ENCODE results near the gene TYK2.
"Not testable (repeated sequence)": the region's sequence is repeated elsewhere in the genome, so short reads cannot be mapped to it uniquely, and the experiment has no call there.

The TYK2 gene

GRCh38 chr19:10419200-10419645 is 38.9 kb upstream of the TYK2 start:
- peaks cover 37% of the 10 kb centered on the region for H3K27me3 ChIP-seq (ENCODE audit: control insufficient read depth, insufficient read depth, low read length)
- peak overlapping the region; percentile 56; the same call in 1 of the 2 replicates for H3K4me3 ChIP-seq (ENCODE audit: low read length)
- no peak overlapping the region for H3K27ac ChIP-seq (ENCODE audit: low read length)
- H3K4me1 ChIP-seq (ENCODE audit: control insufficient read depth, insufficient read depth, low read length), result peaks cover 11% of the 10 kb centered on the region
- no peaks in the 10 kb centered on the region for H3K36me3 ChIP-seq (ENCODE audit: control insufficient read depth, insufficient read depth, low read length)
- no peak for DNase-seq (ENCODE audit: low read depth, low spot score)
- H3K9me3 ChIP-seq (ENCODE audit: control insufficient read depth, insufficient read depth, low read length), result no peaks in the 10 kb centered on the region
- WGBS (ENCODE audit: insufficient coverage, insufficient read length), result no CpG with 5 or more reads among the region's 40 CpGs

GRCh38 chr19:10418485-10419199 is 38.3 kb upstream of the TYK2 start:
- Histone ChIP-seq H3K4me3 (ENCODE audit: low read length) (peak overlapping the region; percentile 56; the same call in 1 of the 2 replicates), H3K27ac (ENCODE audit: low read length) (no peak overlapping the region), H3K9me3 (ENCODE audit: control insufficient read depth, insufficient read depth, low read length) (no peaks in the 10 kb centered on the region), H3K27me3 (ENCODE audit: control insufficient read depth, insufficient read depth, low read length) (peaks cover 33% of the 10 kb centered on the region), H3K36me3 (ENCODE audit: control insufficient read depth, insufficient read depth, low read length) (no peaks in the 10 kb centered on the region), H3K4me1 (ENCODE audit: control insufficient read depth, insufficient read depth, low read length) (peaks cover 11% of the 10 kb centered on the region)
- no peak for DNase-seq (ENCODE audit: low read depth, low spot score)
- no CpG with 5 or more reads among the region's 32 CpGs for WGBS (ENCODE audit: insufficient coverage, insufficient read length)

GRCh38 chr19:10418235-10418484 is 37.8 kb upstream of the TYK2 start:
- WGBS (ENCODE audit: insufficient coverage, insufficient read length), result no CpG with 5 or more reads among the region's 3 CpGs
- Histone ChIP-seq H3K4me3 (ENCODE audit: low read length) (no peak overlapping the region), H3K9me3 (ENCODE audit: control insufficient read depth, insufficient read depth, low read length) (no peaks in the 10 kb centered on the region), H3K27ac (ENCODE audit: low read length) (no peak overlapping the region), H3K27me3 (ENCODE audit: control insufficient read depth, insufficient read depth, low read length) (peaks cover 29% of the 10 kb centered on the region), H3K4me1 (ENCODE audit: control insufficient read depth, insufficient read depth, low read length) (peaks cover 11% of the 10 kb centered on the region), H3K36me3 (ENCODE audit: control insufficient read depth, insufficient read depth, low read length) (no peaks in the 10 kb centered on the region)
- no peak for DNase-seq (ENCODE audit: low read depth, low spot score)

- H3K27ac ChIP-seq (ENCODE audit: low read length), result no peak overlapping the region
- peaks cover 11% of the 10 kb centered on the region for H3K4me1 ChIP-seq (ENCODE audit: control insufficient read depth, insufficient read depth, low read length)
- no peaks in the 10 kb centered on the region for H3K36me3 ChIP-seq (ENCODE audit: control insufficient read depth, insufficient read depth, low read length)
- H3K4me3 ChIP-seq (ENCODE audit: low read length), result no peak overlapping the region; the same call in 1 of the 2 replicates
- WGBS (ENCODE audit: insufficient coverage, insufficient read length), result no CpG with 5 or more reads among the region's 30 CpGs
- H3K27me3 ChIP-seq (ENCODE audit: control insufficient read depth, insufficient read depth, low read length), result peaks cover 26% of the 10 kb centered on the region
- H3K9me3 ChIP-seq (ENCODE audit: control insufficient read depth, insufficient read depth, low read length), result no peaks in the 10 kb centered on the region
- DNase-seq (ENCODE audit: low read depth, low spot score), result no peak
These were observed 37.3 kb upstream of the TYK2 start for GRCh38 chr19:10417541-10418234.

- Histone ChIP-seq H3K9me3 (ENCODE audit: control insufficient read depth, insufficient read depth, low read length) (no peaks in the 10 kb centered on the region), H3K4me1 (ENCODE audit: control insufficient read depth, insufficient read depth, low read length) (peaks cover 11% of the 10 kb centered on the region), H3K36me3 (ENCODE audit: control insufficient read depth, insufficient read depth, low read length) (no peaks in the 10 kb centered on the region), H3K27ac (ENCODE audit: low read length) (no peak overlapping the region), H3K4me3 (ENCODE audit: low read length) (peak overlapping the region; percentile 33; the same call in 1 of the 2 replicates), H3K27me3 (ENCODE audit: control insufficient read depth, insufficient read depth, low read length) (peaks cover 18% of the 10 kb centered on the region)
- no CpG with 5 or more reads among the region's 67 CpGs for WGBS (ENCODE audit: insufficient coverage, insufficient read length)
- no peak for DNase-seq (ENCODE audit: low read depth, low spot score)
These were observed 36.2 kb upstream of the TYK2 start for GRCh38 chr19:10416380-10417257.

GRCh38 chr19:10416083-10416379 is 35.7 kb upstream of the TYK2 start:
- no peak overlapping the region for H3K27ac ChIP-seq (ENCODE audit: low read length)
- no peak for DNase-seq (ENCODE audit: low read depth, low spot score)
- peaks cover 12% of the 10 kb centered on the region; the same call in 1 of the 2 replicates for H3K27me3 ChIP-seq (ENCODE audit: control insufficient read depth, insufficient read depth, low read length)
- H3K4me1 ChIP-seq (ENCODE audit: control insufficient read depth, insufficient read depth, low read length), result peaks cover 11% of the 10 kb centered on the region
- H3K4me3 ChIP-seq (ENCODE audit: low read length), result peak overlapping the region; percentile 33; the same call in 1 of the 2 replicates
- H3K36me3 ChIP-seq (ENCODE audit: control insufficient read depth, insufficient read depth, low read length), result no peaks in the 10 kb centered on the region
- no peaks in the 10 kb centered on the region for H3K9me3 ChIP-seq (ENCODE audit: control insufficient read depth, insufficient read depth, low read length)
- no CpG with 5 or more reads among the region's 9 CpGs for WGBS (ENCODE audit: insufficient coverage, insufficient read length)

GRCh38 chr19:10412257-10412977 is 32.0 kb upstream of the TYK2 start:
- Histone ChIP-seq H3K4me3 (ENCODE audit: low read length) (no peak overlapping the region), H3K27ac (ENCODE audit: low read length) (no peak overlapping the region), H3K9me3 (ENCODE audit: control insufficient read depth, insufficient read depth, low read length) (no peaks in the 10 kb centered on the region), H3K4me1 (ENCODE audit: control insufficient read depth, insufficient read depth, low read length) (peaks cover 1% of the 10 kb centered on the region), H3K36me3 (ENCODE audit: control insufficient read depth, insufficient read depth, low read length) (no peaks in the 10 kb centered on the region), H3K27me3 (ENCODE audit: control insufficient read depth, insufficient read depth, low read length) (no peaks in the 10 kb centered on the region; the same call in 1 of the 2 replicates)
- WGBS (ENCODE audit: insufficient coverage, insufficient read length), result no CpG with 5 or more reads among the region's 13 CpGs
- no peak for DNase-seq (ENCODE audit: low read depth, low spot score)

GRCh38 chr19:10411224-10411623 is 30.9 kb upstream of the TYK2 start:
- H3K4me3 ChIP-seq (ENCODE audit: low read length); DNase-seq (ENCODE audit: low read depth, low spot score); H3K36me3 ChIP-seq (ENCODE audit: control insufficient read depth, insufficient read depth, low read length); H3K9me3 ChIP-seq (ENCODE audit: control insufficient read depth, insufficient read depth, low read length); H3K27ac ChIP-seq (ENCODE audit: low read length); H3K4me1 ChIP-seq (ENCODE audit: control insufficient read depth, insufficient read depth, low read length); H3K27me3 ChIP-seq (ENCODE audit: control insufficient read depth, insufficient read depth, low read length): not testable (repeated sequence)
- WGBS (ENCODE audit: insufficient coverage, insufficient read length), result no CpG with 5 or more reads among the region's 5 CpGs

GRCh38 chr19:10408511-10409283 is 28.3 kb upstream of the TYK2 start:
- 0 out of 2 replicates have a peak, but pooled peaks cover 1% of the 10 kb centered on the region for H3K27me3 ChIP-seq (ENCODE audit: control insufficient read depth, insufficient read depth, low read length)
- H3K27ac ChIP-seq (ENCODE audit: low read length), result no peak overlapping the region
- WGBS (ENCODE audit: insufficient coverage, insufficient read length), result no CpG with 5 or more reads among the region's 18 CpGs
- DNase-seq (ENCODE audit: low read depth, low spot score), result no peak
- no peaks in the 10 kb centered on the region for H3K9me3 ChIP-seq (ENCODE audit: control insufficient read depth, insufficient read depth, low read length)
- no peak overlapping the region for H3K4me3 ChIP-seq (ENCODE audit: low read length)
- H3K4me1 ChIP-seq (ENCODE audit: control insufficient read depth, insufficient read depth, low read length), result no peaks in the 10 kb centered on the region
- H3K36me3 ChIP-seq (ENCODE audit: control insufficient read depth, insufficient read depth, low read length), result no peaks in the 10 kb centered on the region

Data from iPS DF 6.9 (cell line).